HCT116 (cell line): ENCODE measurements around the gene C17orf100. TPM values are rescaled to one million over a fixed set of nuclear protein-coding genes. Genes with fewer than 3 reads are reported as not detected.

ENCODE experiments used
- ATAC-seq: fragments of 200-7000 bp; cut with Tn5 transposase; 2 replicates; pipeline ENCODE4 v1.9.1; 2020; ENCODE audit warnings: mild to moderate bottlenecking, moderate library complexity
- BruUV-seq: library from RNA; stranded (reverse); fragments of 400-500 nt; replicated peaks from 2 replicates; lab custom pipeline; 2021; lab: Mats Ljungman, UMichigan
- CTCF ChIA-PET: fragments of 300-600 bp; sonication (Branson Sonifier 250); formaldehyde crosslinking; loops from one replicate; lab custom pipeline; 2021; ENCODE audit warnings: antibody characterized with exemption; lab: Charles Lee
- POLR2A ChIA-PET: fragments of 300-600, 350-600 bp; sonication (Branson Sonifier 250); formaldehyde crosslinking; loops from one replicate; lab custom pipeline; 2021; ENCODE audit warnings: antibody characterized with exemption; lab: Charles Lee
- RAD21 ChIA-PET, 2 experiments: fragments of 300-600 bp; sonication (Branson Sonifier 250); formaldehyde crosslinking; loops; one replicate each; lab custom pipeline; 2023; ENCODE audit warnings: low total read pairs in 2 of 2; ENCODE audit not compliant: uncharacterized antibody in 2 of 2, unreplicated experiment in 2 of 2, low non-redundant PET in 1 of 2; lab: Charles Lee
- DNase-seq: peaks from one replicate; pipeline ENCODE4 v3.0.0-alpha.2; 2010; ENCODE audit warnings: low read depth, low spot score
- H2AFZ ChIP-seq: fragments of 200-600 bp; shearing (Covaris generic), sonication (generic); 2 replicates; pipeline ENCODE4 v1.6.1; 2017; ENCODE audit warnings: low read depth, mixed run types, mixed read lengths, antibody characterized with exemption, low read length; ENCODE audit not compliant: poor library complexity, severe bottlenecking
- H3K27ac ChIP-seq: 2 replicates; pipeline ENCODE4 v1.5.1; 2012; ENCODE audit warnings: low read depth, low read length
- H3K27me3 ChIP-seq: fragments of 200-600 bp; sonication (generic); 2 replicates; pipeline ENCODE4 v1.6.1; 2016; ENCODE audit warnings: mixed run types, low read length, mixed read lengths; ENCODE audit not compliant: insufficient read depth
- H3K36me3 ChIP-seq, 2 experiments: fragments of 200-500 bp in 1 of 2; fragments of 200-600 bp in 1 of 2; sonication (Bioruptor generic) in 1 of 2; sonication (generic) in 1 of 2; 2 replicates each; pipeline versions ENCODE4 v1.5.1 to v1.6.1; 2014 to 2016; ENCODE audit warnings: low read length in 2 of 2, inconsistent platforms in 1 of 2, mixed read lengths in 1 of 2, mixed run types in 1 of 2; ENCODE audit not compliant: insufficient read depth in 2 of 2, control insufficient read depth in 1 of 2
- H3K4me1 ChIP-seq, 2 experiments: fragments of 200-600 bp in 1 of 2; sonication (generic) in 1 of 2; 2 replicates each; pipeline versions ENCODE4 v1.5.1 to v1.6.1; 2012 to 2017; ENCODE audit warnings: low read length in 2 of 2, inconsistent platforms in 1 of 2, mild to moderate bottlenecking in 1 of 2, mixed read lengths in 1 of 2, mixed run types in 1 of 2, moderate library complexity in 1 of 2; ENCODE audit not compliant: insufficient read depth in 2 of 2, control insufficient read depth in 1 of 2
- H3K4me2 ChIP-seq: fragments of 200-600 bp; sonication (generic); 2 replicates; pipeline ENCODE4 v1.6.1; 2017; ENCODE audit warnings: mixed run types, low read length, mixed read lengths
- H3K4me3 ChIP-seq, 2 experiments: fragments of 200-600 bp in 1 of 2; sonication (generic) in 1 of 2; replicated peaks in 1 of 2; 2 replicates each; pipeline ENCODE4 v1.5.1; 2011 to 2016; ENCODE audit warnings: low read length in 2 of 2, control low read depth in 1 of 2, low read depth in 1 of 2, mild to moderate bottlenecking in 1 of 2, mixed read lengths in 1 of 2, mixed run types in 1 of 2
- H3K79me2 ChIP-seq: fragments of 200-600 bp; sonication (generic); 2 replicates; pipeline ENCODE4 v1.6.1; 2017; ENCODE audit warnings: mild to moderate bottlenecking, mixed run types, low read length, moderate library complexity, mixed read lengths; ENCODE audit not compliant: insufficient read depth
- H3K9ac ChIP-seq: fragments of 200-600 bp; sonication (generic); 2 replicates; pipeline ENCODE4 v1.6.1; 2016; ENCODE audit warnings: low read length, mixed read lengths
- H3K9me2 ChIP-seq: fragments of 200-600 bp; sonication (generic), shearing (Covaris generic); 2 replicates; pipeline ENCODE4 v1.6.1; 2017; ENCODE audit warnings: mixed run types, mild to moderate bottlenecking, moderate library complexity; ENCODE audit not compliant: insufficient read depth
- H3K9me3 ChIP-seq, 2 experiments: fragments of 200-500 bp in 1 of 2; fragments of 200-600 bp in 1 of 2; sonication (Bioruptor generic) in 1 of 2; sonication (generic) in 1 of 2; 2 replicates each; pipeline ENCODE4 v1.6.1; 2014 to 2017; ENCODE audit warnings: low read length in 2 of 2, mixed read lengths in 2 of 2, inconsistent platforms in 1 of 2, low read depth in 1 of 2, mild to moderate bottlenecking in 1 of 2, mixed run types in 1 of 2, moderate library complexity in 1 of 2; ENCODE audit not compliant: control insufficient read depth in 1 of 2, insufficient read depth in 1 of 2
- H4K20me1 ChIP-seq: fragments of 200-600 bp; sonication (generic), shearing (Covaris generic); 2 replicates; pipeline ENCODE4 v1.6.1; 2017; ENCODE audit warnings: mixed run types, mild to moderate bottlenecking, moderate library complexity; ENCODE audit not compliant: insufficient read depth
- CBX3 ChIP-seq: IDR thresholded peaks from 2 replicates; pipeline ENCODE4 v1.6.1; 2012; ENCODE audit warnings: low read depth
- ELF1 ChIP-seq: IDR thresholded peaks from 2 replicates; pipeline ENCODE4 v1.6.1; 2012; ENCODE audit warnings: low read depth, borderline replicate concordance
- EZH2 ChIP-seq: fragments of 200-600 bp; sonication (generic); IDR thresholded peaks from 2 replicates; pipeline ENCODE4 v1.6.1; 2017; ENCODE audit warnings: antibody characterized with exemption, mixed run types
- EZH2phosphoT487 ChIP-seq: fragments of 200-600 bp; IDR thresholded peaks from 2 replicates; pipeline ENCODE4 v1.6.1; 2018; ENCODE audit warnings: antibody characterized with exemption, borderline replicate concordance
- FOSL1 ChIP-seq: IDR thresholded peaks from 2 replicates; pipeline ENCODE4 v1.6.1; 2012; ENCODE audit warnings: low read depth
- RAD21 ChIP-seq: IDR thresholded peaks from 2 replicates; pipeline ENCODE4 v1.6.1; 2012; ENCODE audit warnings: low read depth, mild to moderate bottlenecking
- SP1 ChIP-seq: IDR thresholded peaks from 2 replicates; pipeline ENCODE4 v1.6.1; 2012; ENCODE audit warnings: low read depth
- TCF7L2 ChIP-seq: IDR thresholded peaks from 2 replicates; pipeline ENCODE4 v1.7.0; 2011; ENCODE audit warnings: borderline replicate concordance, inconsistent platforms; ENCODE audit not compliant: insufficient read depth, insufficient read length; ENCODE audit errors: extremely low read depth
- YY1 ChIP-seq: IDR thresholded peaks from 2 replicates; pipeline ENCODE4 v1.6.1; 2011; ENCODE audit warnings: low read length, low read depth, moderate library complexity, mild to moderate bottlenecking; ENCODE audit not compliant: insufficient replicate concordance; ENCODE audit errors: extremely low read depth
- ZFX ChIP-seq: fragments of 450-650 bp; IDR thresholded peaks from 2 replicates; pipeline ENCODE4 v1.6.1; 2017
- intact Hi-C: fragments of 100-400 bp; cut with micrococcal nuclease; formaldehyde crosslinking; loops from 2 replicates; pipeline ENCODE4 v1.10.0; 2022
- total RNA-seq: library from RNA; stranded (reverse); gene quantifications from one replicate; pipeline ENCODE4 v1.2.1, GENCODE V29; 2021; ENCODE audit not compliant: unreplicated experiment
- TF ChIP-seq, protein P1 (sequence below): IDR thresholded peaks from 2 replicates; pipeline ENCODE4 v1.6.1; 2012

C17orf100 gene
- total RNA-seq, 1 experiment from 2014 or later, result 0.76 TPM

DNA sequence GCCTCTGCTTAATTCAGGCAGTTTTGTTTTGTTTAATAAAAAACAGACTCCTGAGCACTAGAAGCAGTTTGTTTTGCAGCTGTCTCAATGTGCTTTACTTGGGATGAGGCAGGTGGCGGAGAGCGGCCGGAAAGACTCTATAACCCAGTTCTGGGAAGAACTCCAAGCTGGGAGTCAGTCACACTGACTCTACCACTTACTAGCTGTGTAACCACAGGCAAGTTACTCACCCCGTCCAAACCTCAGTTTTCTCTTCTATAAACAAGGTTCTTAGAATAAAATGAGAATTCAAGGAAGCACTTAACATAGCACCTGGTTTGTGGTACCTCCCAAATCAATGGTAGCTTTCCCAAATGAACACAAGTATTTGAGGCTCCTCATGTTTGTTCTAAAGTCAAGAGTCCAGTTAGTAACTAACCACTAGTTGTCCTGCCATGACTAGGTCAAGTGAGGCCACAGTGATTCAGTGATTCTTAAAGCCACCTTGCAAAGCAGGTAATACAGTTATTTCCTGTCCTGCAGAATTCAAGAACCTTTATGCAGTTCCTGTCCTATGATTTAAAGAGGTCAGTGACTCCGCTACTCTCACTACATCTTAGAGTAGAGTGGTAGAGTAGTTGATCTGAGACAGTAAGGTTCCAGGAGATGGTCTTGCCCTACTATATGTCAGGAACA lies 8.0 kb upstream of the C17orf100 start:
- Histone ChIP-seq H3K4me1 (peaks cover 13 to 27% of the 10 kb centered on the region in 2 experiments; a peak in 3 of 4 replicates), H3K79me2 (peaks cover 91% of the 10 kb centered on the region), H3K27me3 (no peaks in the 10 kb centered on the region), H4K20me1 (0 out of 2 replicates have a peak, but pooled peaks cover 3% of the 10 kb centered on the region), H3K36me3 (peaks cover 28 to 38% of the 10 kb centered on the region in 2 experiments), H3K4me3 (no peak overlapping the region), H3K9me3 (no peaks in the 10 kb centered on the region), H2AFZ (no peak overlapping the region), H3K9me2 (no peaks in the 10 kb centered on the region), H3K4me2 (no peak overlapping the region), H3K9ac (no peak overlapping the region), H3K27ac (no peak overlapping the region)
- POLR2A ChIA-PET, result no interaction called here
- ATAC-seq (no peak), DNase-seq (no peak)
- RAD21 ChIA-PET, result no interaction called here
- TF ChIP-seq RAD21 (no peak), TCF7L2 (no peak), EZH2phosphoT487 (no peak), EZH2 (no peak), FOSL1 (no peak), SP1 (no peak), CBX3 (no peak), YY1 (no peak), ELF1 (no peak), ZFX (no peak)
- TF ChIP-seq, protein P1, sequence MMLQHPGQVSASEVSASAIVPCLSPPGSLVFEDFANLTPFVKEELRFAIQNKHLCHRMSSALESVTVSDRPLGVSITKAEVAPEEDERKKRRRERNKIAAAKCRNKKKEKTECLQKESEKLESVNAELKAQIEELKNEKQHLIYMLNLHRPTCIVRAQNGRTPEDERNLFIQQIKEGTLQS, result no peak
- BruUV-seq, result no TSS peak
- intact Hi-C loops, result loop anchor here (10.0 kb wide), 1 partner anchor 1059 kb away; the partner anchor contains the start of gene NLRP1
- CTCF ChIA-PET, result no interaction called here
